HepG2 (cell line): ENCODE data around the gene NKX6-2. TPM values are rescaled to one million over a fixed set of nuclear protein-coding genes. Genes with fewer than 3 reads are reported as not detected.

Experiments used
- ATAC-seq: fragments of 200-7000 bp; cut with Tn5 transposase; 3 replicates; pipeline ENCODE4 v1.9.1; 2020; ENCODE audit warnings: mild to moderate bottlenecking, moderate library complexity
- Bru-seq: library from RNA; stranded (reverse); fragments of 400-500 nt; gene quantifications from one replicate; lab custom pipeline; 2021; lab: Mats Ljungman, UMichigan
- BruChase-seq, 2 experiments: library from RNA; stranded (reverse); fragments of 400-500 nt; gene quantifications; one replicate each; lab custom pipeline; 2021; lab: Mats Ljungman, UMichigan
- BruUV-seq: library from RNA; stranded (reverse); fragments of 400-500 nt; replicated peaks from 2 replicates; lab custom pipeline; 2021; lab: Mats Ljungman, UMichigan
- CTCF ChIA-PET: fragments of 300-600 bp; formaldehyde crosslinking; extraction: SDS; loops from one replicate; lab custom pipeline; 2021; ENCODE audit warnings: low total read pairs, inconsistent platforms, low intra/inter-chr PET ratio; lab: Yijun Ruan, JAX
- POLR2A ChIA-PET: fragments of 350-600 bp; sonication (Branson Sonifier 250); formaldehyde crosslinking; loops from one replicate; lab custom pipeline; 2020; ENCODE audit warnings: antibody characterized with exemption, inconsistent platforms; lab: Yijun Ruan, JAX
- DNase-seq: peaks from one replicate; pipeline ENCODE4 v3.0.0-alpha.2; 2015; ENCODE audit warnings: low spot score
- FAIRE-seq: peaks from 3 replicates; lab custom pipeline; 2011; peaks lifted over from hg19 to GRCh38; lab: Jason Lieb, UNC
- H2AFZ ChIP-seq: one replicate; pipeline ENCODE4 v1.6.1; 2011; ENCODE audit warnings: low read length, inconsistent platforms
- H3K27ac ChIP-seq: fragments of 300-600 bp; 3 replicates; pipeline ENCODE4 v1.8.0; 2011; ENCODE audit warnings: mixed run types, mild to moderate bottlenecking, mixed read lengths, low read length, inconsistent platforms; ENCODE audit not compliant: insufficient read depth; ENCODE audit errors: extremely low read length
- H3K27me3 ChIP-seq, 2 experiments: fragments of 200-600 bp in 1 of 2; 2 replicates in 1 of 2; 3 replicates in 1 of 2; pipeline versions ENCODE4 v1.6.0 to v1.8.0; 2011; ENCODE audit warnings: low read length in 2 of 2, mild to moderate bottlenecking in 2 of 2, moderate library complexity in 2 of 2, inconsistent platforms in 1 of 2; ENCODE audit not compliant: insufficient read depth in 2 of 2, control insufficient read depth in 1 of 2
- H3K36me3 ChIP-seq, 2 experiments: fragments of 200-600 bp in 1 of 2; replicated peaks in 1 of 2; 2 replicates in 1 of 2; 3 replicates in 1 of 2; pipeline versions ENCODE4 v1.5.1 to v1.8.0; 2011; ENCODE audit warnings: low read length in 2 of 2, inconsistent platforms in 1 of 2; ENCODE audit not compliant: insufficient read depth in 2 of 2, control insufficient read depth in 1 of 2
- H3K4me1 ChIP-seq: 2 replicates; pipeline ENCODE4 v1.5.1; 2012; ENCODE audit warnings: low read length, inconsistent platforms; ENCODE audit not compliant: insufficient read depth
- H3K4me2 ChIP-seq: 2 replicates; pipeline ENCODE4 v1.6.0; 2011; ENCODE audit warnings: low read depth, low read length, inconsistent platforms
- H3K4me3 ChIP-seq, 3 experiments: fragments of 200-600 bp in 1 of 3; sonication (generic), shearing (Covaris generic) in 1 of 3; replicated peaks in 1 of 3; 2 replicates each; pipeline ENCODE4 v1.5.1; 2011 to 2016; ENCODE audit warnings: low read length in 3 of 3, inconsistent platforms in 2 of 3, low read depth in 2 of 3, mild to moderate bottlenecking in 2 of 3, control low read depth in 1 of 3, mixed read lengths in 1 of 3; ENCODE audit not compliant: insufficient read depth in 1 of 3
- H3K79me2 ChIP-seq: one replicate; pipeline ENCODE4 v1.6.1; 2011; ENCODE audit warnings: low read length, inconsistent platforms; ENCODE audit not compliant: insufficient read depth
- H3K9ac ChIP-seq: 2 replicates; pipeline ENCODE4 v1.6.0; 2011; ENCODE audit warnings: mild to moderate bottlenecking, low read depth, low read length, inconsistent platforms; ENCODE audit not compliant: insufficient read depth
- H3K9me3 ChIP-seq: 2 replicates; pipeline ENCODE4 v1.5.1; 2012; ENCODE audit warnings: mild to moderate bottlenecking, low read length
- H4K20me1 ChIP-seq: 2 replicates; pipeline ENCODE4 v1.6.0; 2011; ENCODE audit warnings: inconsistent platforms, mild to moderate bottlenecking, low read length, moderate library complexity; ENCODE audit not compliant: insufficient read depth
- HNF1B ChIP-seq: sonication (generic); formaldehyde crosslinking; IDR thresholded peaks from 2 replicates; pipeline ENCODE4 v1.5.1; 2020; ENCODE audit warnings: mild to moderate bottlenecking, moderate library complexity, missing genetic modification reagents
- ZNF713 ChIP-seq: sonication (generic); formaldehyde crosslinking; IDR thresholded peaks from 2 replicates; pipeline ENCODE4 v1.4.0; 2020; ENCODE audit warnings: mild to moderate bottlenecking, missing genetic modification reagents
- ZNF768 ChIP-seq: sonication (generic); formaldehyde crosslinking; IDR thresholded peaks from 2 replicates; pipeline ENCODE4 v1.4.0; 2020; ENCODE audit warnings: missing genetic modification reagents
- WGBS: methylation state at CpG from one replicate; pipeline ENCODE4 v1.1.6; 2017; ENCODE audit warnings: low lambda C conversion rate; 5-methylcytosine and 5-hydroxymethylcytosine counted together
- in situ Hi-C: cut with HindIII; loops from 2 replicates; pipeline ENCODE4 v1.10.0; 2017; ENCODE audit warnings: low pct_unique_long_range_greater_than_20kb; ENCODE audit not compliant: extremely low pct_ligation_motif_present
- intact Hi-C: fragments of 100-400 bp; cut with micrococcal nuclease; formaldehyde crosslinking; loops from one replicate; pipeline ENCODE4 v1.10.0; 2022; ENCODE audit not compliant: unreplicated experiment
- long read RNA-seq, 2 experiments: library from RNA in 1 of 2; library from polyadenylated mRNA in 1 of 2; stranded (forward) in 1 of 2; unstranded in 1 of 2; transcript quantifications; one replicate each; pipeline ENCODE4 v2.0.0, GENCODE V29; 2019 to 2022
- polyA minus RNA-seq, 3 experiments: library from RNA; depleted of rRNA, polyadenylated mRNA; stranded (reverse); fragments of >200 nt; gene quantifications; 2 replicates each; pipeline ENCODE4 v1.2.3, GENCODE V29; 2011; ENCODE audit warnings: low replicate concordance in 1 of 3
- polyA plus RNA-seq, 8 experiments: library from polyadenylated mRNA; depleted of rRNA in 3 of 8; stranded (reverse) in 7 of 8; unstranded in 1 of 8; fragments of >200 nt; fragmentation: Illumina TruSeq in 4 of 8; extraction: Trizol in 4 of 8; gene quantifications; 2 replicates each; pipeline versions ENCODE4 v1.2.1 to v1.2.3, GENCODE V29; 2011 to 2016; ENCODE audit warnings: low read depth in 4 of 8, missing spikeins in 1 of 8, mixed read lengths in 1 of 8; ENCODE audit not compliant: insufficient read depth in 1 of 8
- total RNA-seq, 5 experiments: library from RNA; depleted of rRNA; stranded (reverse); fragments of >200 nt; fragmentation: Illumina TruSeq; extraction: Trizol; gene quantifications; 2 replicates each; pipeline ENCODE4 v1.2.3, GENCODE V29; 2016; ENCODE audit warnings: low read depth in 1 of 5

NKX6-2 gene
- total RNA-seq (2016; rRNA removed; fragmentation: Illumina TruSeq; extraction: Trizol), result not detected in 2 replicates
- not detected in 2 replicates for total RNA-seq (2016; cell fraction: cytosol; rRNA removed; fragmentation: Illumina TruSeq; extraction: Trizol; ENCODE audit: low read depth)
- not detected in 2 replicates for total RNA-seq (2016; cell fraction: insoluble cytoplasmic fraction; rRNA removed; fragmentation: Illumina TruSeq; extraction: Trizol)
- total RNA-seq (2016; cell fraction: membrane; rRNA removed; fragmentation: Illumina TruSeq; extraction: Trizol), result not detected in 2 replicates
- not detected in 2 replicates for total RNA-seq (2016; cell fraction: nucleus; rRNA removed; fragmentation: Illumina TruSeq; extraction: Trizol)
- polyA plus RNA-seq (2011; rRNA removed), result not detected in 2 replicates
- not detected in 2 replicates for polyA plus RNA-seq (2011; cell fraction: cytosol; rRNA removed)
- not detected in 2 replicates for polyA plus RNA-seq (2011; cell fraction: nucleus; rRNA removed)
- 0.52 and 1.5 TPM in 2 replicates for polyA plus RNA-seq (2012)
- not detected in 2 replicates for polyA plus RNA-seq (2016; cell fraction: cytosol; fragmentation: Illumina TruSeq; extraction: Trizol; ENCODE audit: low read depth)
- polyA plus RNA-seq (2016; cell fraction: insoluble cytoplasmic fraction; fragmentation: Illumina TruSeq; extraction: Trizol; ENCODE audit: low read depth), result not detected in 2 replicates
- polyA plus RNA-seq (2016; cell fraction: membrane; fragmentation: Illumina TruSeq; extraction: Trizol; ENCODE audit: low read depth), result not detected in 2 replicates
- not detected in 2 replicates for polyA plus RNA-seq (2016; cell fraction: nucleus; fragmentation: Illumina TruSeq; extraction: Trizol; ENCODE audit: insufficient read depth, low read depth)
- polyA minus RNA-seq (2011; rRNA and poly(A)+ RNA removed; ENCODE audit: low replicate concordance), result not detected in 2 replicates
- polyA minus RNA-seq (2011; cell fraction: cytosol; rRNA and poly(A)+ RNA removed), result not detected in 2 replicates
- polyA minus RNA-seq (2011; cell fraction: nucleus; rRNA and poly(A)+ RNA removed), result not detected in 2 replicates
- Bru-seq, nascent RNA, result not detected
- not detected for BruChase-seq, experiment 1, labeled RNA remaining after a 6-hour chase
- BruChase-seq, experiment 2, labeled RNA remaining after a 2-hour chase, result not detected
- long read RNA-seq, experiment 1, partial matches to known transcripts, result 0 of 16 reads
- long read RNA-seq, experiment 1, other reads (novel, unspliced or antisense), result 16 of 16 reads
- long read RNA-seq, experiment 2, result 0 reads

DNA sequence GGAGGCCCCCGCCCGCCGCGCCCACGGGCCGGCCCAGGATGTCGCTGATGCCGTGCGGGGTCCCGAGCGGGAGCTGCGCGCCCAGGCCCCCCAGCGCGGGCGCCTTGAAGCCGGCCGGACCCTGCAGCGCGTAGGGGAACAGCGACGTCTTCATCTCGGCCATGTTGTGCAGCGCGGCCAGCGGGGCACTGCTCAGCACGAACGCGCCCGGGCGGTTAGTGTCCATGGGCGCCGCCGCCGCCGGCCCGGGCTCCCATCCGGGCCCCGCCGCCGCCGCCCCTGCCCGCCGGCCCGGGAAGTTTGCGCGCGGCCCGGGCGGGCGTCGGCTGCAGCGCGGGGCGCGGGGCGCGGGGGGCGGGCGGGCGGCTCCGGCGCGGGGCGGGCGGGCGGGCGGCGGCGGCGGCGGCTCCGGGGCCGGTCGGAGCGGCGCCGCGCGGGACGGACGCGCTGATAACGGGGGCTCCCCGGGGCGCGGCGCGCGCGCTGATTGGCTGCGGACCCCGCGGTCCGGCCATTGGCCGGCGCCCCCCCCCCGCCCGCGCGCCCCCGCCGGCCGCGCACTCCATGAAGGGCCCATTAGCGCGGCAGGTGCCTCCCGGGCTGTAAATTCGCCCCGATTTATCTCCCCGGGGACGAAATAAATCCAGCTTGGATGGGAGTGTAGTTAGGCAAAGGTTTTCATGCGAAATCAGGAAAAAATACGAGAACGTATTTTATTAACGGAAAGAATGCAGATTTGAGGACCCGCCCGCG, at the start of gene NKX6-2:
Gene NKX6-2, minus strand, starts transcription at position 425 of the 753 bp plus-strand sequence. Its CDS starts 199 bp downstream, at position 226.
- no peak within 1 kb of the TSS for H3K4me2 ChIP-seq
- 93% methylated on average over 99 of the region's 119 CpGs for WGBS

More for the DNA sequence above, at the start of gene NKX6-2:
- Histone ChIP-seq H3K27ac (no peak within 1 kb of the TSS), H4K20me1 (no peaks in the 10 kb centered on the region), H3K27me3 (peaks cover 9 to 39% of the 10 kb centered on the region in 2 experiments; a peak in 4 of 5 replicates), H3K4me3 (no peak within 1 kb of the TSS), H3K9ac (no peak within 1 kb of the TSS), H3K36me3 (peaks cover 0 to 2% of the 10 kb centered on the region in 2 experiments; a peak in 2 of 5 replicates)
- no peak for FAIRE-seq
- ChIA-PET CTCF (no interaction called here), POLR2A (no interaction called here)
- ATAC-seq, result no peak
- in situ Hi-C loops, result no loop called here
- intact Hi-C loops, result no loop called here
- no peak for DNase-seq
- no TSS peak for BruUV-seq
- TF ChIP-seq HNF1B (CRISPR knock-in tag) (no peak), ZNF768 (CRISPR knock-in tag) (no peak), ZNF713 (CRISPR knock-in tag) (no peak)
- TF ChIP-seq, all 625 proteins: peak for 0
- no peak within 1 kb of the TSS for H2AFZ ChIP-seq
- H3K79me2 ChIP-seq, result no peaks in the 10 kb centered on the region
- H3K9me3 ChIP-seq, result no peaks in the 10 kb centered on the region
- no peaks in the 10 kb centered on the region for H3K4me1 ChIP-seq
